K562 (cell line): ENCODE data around the gene POLR3C. TPM values are rescaled to one million over a fixed set of nuclear protein-coding genes. Genes with fewer than 3 reads are reported as not detected.

ENCODE experiments used
- ATAC-seq: fragments of 200-7000 bp; cut with Tn5 transposase; 3 replicates; pipeline ENCODE4 v1.9.1; 2020; ENCODE audit warnings: moderate library complexity
- BruUV-seq: library from RNA; stranded (reverse); fragments of 400-500 nt; replicated peaks from 2 replicates; lab custom pipeline; 2021; lab: Mats Ljungman, UMichigan
- CTCF ChIA-PET: fragments of 300-600 bp; formaldehyde crosslinking; extraction: SDS; loops from one replicate; lab custom pipeline; 2021; ENCODE audit warnings: low intra/inter-chr PET ratio; lab: Yijun Ruan, JAX
- POLR2A ChIA-PET: fragments of 300-600, 350-650 bp; sonication (Branson Sonifier 250); formaldehyde crosslinking; extraction: SDS; loops from one replicate; lab custom pipeline; 2021; ENCODE audit warnings: antibody characterized with exemption, inconsistent platforms; lab: Yijun Ruan, JAX
- DNase-seq, 4 experiments: peaks; one replicate each; pipeline versions ENCODE4 v3.0.0 to v3.0.0-alpha.2; 2011 to 2018; ENCODE audit warnings: low spot score in 3 of 4, mixed read lengths in 3 of 4; ENCODE audit errors: extremely low read depth in 1 of 4
- FAIRE-seq: peaks from 2 replicates; lab custom pipeline; 2011; peaks lifted over from hg19 to GRCh38; lab: Jason Lieb, UNC
- H2AFZ ChIP-seq: 2 replicates; pipeline ENCODE4 v1.6.0; 2011; ENCODE audit warnings: low read depth, low read length, control low read depth, inconsistent platforms
- H3K27ac ChIP-seq: fragments of 200-600 bp; 3 replicates; pipeline ENCODE4 v1.8.0; 2011; ENCODE audit warnings: low read depth, mild to moderate bottlenecking, control low read depth, inconsistent platforms, low read length, moderate library complexity, mixed read lengths; ENCODE audit errors: extremely low read depth
- H3K27me3 ChIP-seq, 2 experiments: fragments of 300-600 bp in 1 of 2; 2 replicates in 1 of 2; 3 replicates in 1 of 2; pipeline versions ENCODE4 v1.6.0 to v1.8.0; 2011; ENCODE audit warnings: inconsistent platforms in 2 of 2, low read length in 2 of 2, mild to moderate bottlenecking in 1 of 2, mixed read lengths in 1 of 2, moderate library complexity in 1 of 2; ENCODE audit not compliant: control insufficient read depth in 2 of 2, insufficient read depth in 2 of 2
- H3K36me3 ChIP-seq: fragments of 300-600 bp; 3 replicates; pipeline ENCODE4 v1.8.0; 2011; ENCODE audit warnings: mild to moderate bottlenecking, low read length, inconsistent platforms; ENCODE audit not compliant: control insufficient read depth, insufficient read depth
- H3K4me1 ChIP-seq, 2 experiments: fragments of 200-600 bp in 1 of 2; replicated peaks in 1 of 2; 2 replicates in 1 of 2; 3 replicates in 1 of 2; pipeline versions ENCODE4 v1.5.1 to v1.8.0; 2011; ENCODE audit warnings: inconsistent platforms in 2 of 2, low read length in 2 of 2, mild to moderate bottlenecking in 1 of 2, mixed read lengths in 1 of 2, moderate library complexity in 1 of 2; ENCODE audit not compliant: control insufficient read depth in 2 of 2, insufficient read depth in 2 of 2
- H3K4me2 ChIP-seq: 2 replicates; pipeline ENCODE4 v1.6.1; 2011; ENCODE audit warnings: low read length, control low read depth, inconsistent platforms, mixed read lengths; ENCODE audit not compliant: insufficient read depth
- H3K4me3 ChIP-seq: fragments of 200-600 bp; sonication (generic), shearing (Covaris generic); 2 replicates; pipeline ENCODE4 v1.5.1; 2016; ENCODE audit warnings: control low read depth, inconsistent platforms
- H3K79me2 ChIP-seq: fragments of 200-600 bp; 3 replicates; pipeline ENCODE4 v1.8.0; 2011; ENCODE audit warnings: low read length, inconsistent platforms; ENCODE audit not compliant: control insufficient read depth, insufficient read depth
- H3K9ac ChIP-seq, 2 experiments: 2 replicates each; pipeline versions ENCODE4 v1.6.0 to v1.6.1; 2011; ENCODE audit warnings: low read depth in 2 of 2, low read length in 2 of 2, control low read depth in 1 of 2, inconsistent platforms in 1 of 2, mild to moderate bottlenecking in 1 of 2, mixed read lengths in 1 of 2; ENCODE audit not compliant: insufficient read depth in 1 of 2
- H3K9me1 ChIP-seq: one replicate; pipeline ENCODE4 v1.6.0; 2011; ENCODE audit warnings: inconsistent platforms, mild to moderate bottlenecking, low read length, moderate library complexity; ENCODE audit not compliant: control insufficient read depth, insufficient read depth
- H3K9me3 ChIP-seq: replicated peaks from 2 replicates; pipeline ENCODE4 v1.5.1; 2011; ENCODE audit warnings: low read depth, low read length, inconsistent platforms; ENCODE audit not compliant: control insufficient read depth, insufficient read depth
- H4K20me1 ChIP-seq: replicated peaks from 2 replicates; pipeline ENCODE4 v1.6.1; 2011; ENCODE audit warnings: low read length, inconsistent platforms, mixed read lengths; ENCODE audit not compliant: control insufficient read depth, insufficient read depth
- CBX1 ChIP-seq: sonication (generic); IDR thresholded peaks from 2 replicates; pipeline ENCODE4 v1.6.1; 2016; ENCODE audit warnings: antibody characterized with exemption, low read depth, mild to moderate bottlenecking
- CBX3 ChIP-seq, 2 experiments: IDR thresholded peaks; 1 replicate in 1 of 2; 2 replicates in 1 of 2; pipeline ENCODE4 v1.6.1; 2012; ENCODE audit warnings: inconsistent platforms in 2 of 2, low read length in 2 of 2, borderline replicate concordance in 1 of 2, control low read depth in 1 of 2
- CBX5 ChIP-seq: IDR thresholded peaks from 2 replicates; pipeline ENCODE4 v1.6.1; 2014; ENCODE audit warnings: low read depth, borderline replicate concordance
- FOXA3 ChIP-seq, 2 experiments: fragments of 450-650 bp in 1 of 2; sonication (generic) in 1 of 2; formaldehyde crosslinking; IDR thresholded peaks in 1 of 2; conservative IDR thresholded peaks in 1 of 2; 2 replicates each; pipeline versions ENCODE4 v1.4.0 to v1.8.0; 2020 to 2022; ENCODE audit warnings: mild to moderate bottlenecking in 2 of 2, missing genetic modification reagents in 1 of 2
- HDAC1 ChIP-seq, 2 experiments: fragments of 450-650 bp; IDR thresholded peaks; 2 replicates each; pipeline ENCODE4 v1.6.1; 2016 to 2017; ENCODE audit warnings: inconsistent platforms in 1 of 2, mild to moderate bottlenecking in 1 of 2, moderate library complexity in 1 of 2
- KAT7 ChIP-seq: sonication (generic); formaldehyde crosslinking; IDR thresholded peaks from 2 replicates; pipeline ENCODE4 v1.8.0; 2022; ENCODE audit warnings: missing genetic modification reagents, mild to moderate bottlenecking, borderline replicate concordance
- MCM5 ChIP-seq: fragments of 450-650 bp; IDR thresholded peaks from 2 replicates; pipeline ENCODE4 v1.6.1; 2016; ENCODE audit warnings: low read depth
- PHF21A ChIP-seq: fragments of 450-650 bp; IDR thresholded peaks from 2 replicates; pipeline ENCODE4 v1.6.1; 2017; ENCODE audit warnings: low read depth, borderline replicate concordance
- POU5F1 ChIP-seq: fragments of 150-350 bp; IDR thresholded peaks from 2 replicates; pipeline ENCODE4 v1.6.1; 2014; ENCODE audit warnings: borderline replicate concordance, low read length, low read depth, mild to moderate bottlenecking; ENCODE audit not compliant: partially characterized antibody
- SAP30 ChIP-seq: fragments of 200-600 bp; sonication (generic); IDR thresholded peaks from 2 replicates; pipeline ENCODE4 v1.6.1; 2012; ENCODE audit warnings: borderline replicate concordance, low read depth, mild to moderate bottlenecking, moderate library complexity, low read length, control low read depth, inconsistent platforms; ENCODE audit not compliant: insufficient read depth, poor library complexity, severe bottlenecking
- TRIM24 ChIP-seq, 2 experiments: fragments of 450-650 bp; IDR thresholded peaks; 2 replicates each; pipeline ENCODE4 v1.6.1; 2016
- ZBTB17 ChIP-seq: fragments of 450-650 bp; formaldehyde crosslinking; IDR thresholded peaks from 2 replicates; pipeline ENCODE4 v1.4.0; 2020; ENCODE audit warnings: mild to moderate bottlenecking
- ZNF408 ChIP-seq: fragments of 250-450 bp; sonication (Bioruptor Pico); IDR thresholded peaks from 2 replicates; pipeline ENCODE4 v1.4.0; 2020; ENCODE audit warnings: low read depth, mild to moderate bottlenecking, moderate library complexity
- WGBS: fragments of 100-300 bp; shearing (Covaris generic); methylation state at CpG from one replicate; pipeline ENCODE4 v1.1.6; 2016; ENCODE audit warnings: low coverage, mixed read lengths; ENCODE audit not compliant: insufficient coverage; ENCODE audit errors: missing lambda C conversion rate; 5-methylcytosine and 5-hydroxymethylcytosine counted together
- in situ Hi-C: fragments of 300-500 bp; cut with MboI; formaldehyde crosslinking; loops from 4 replicates; pipeline ENCODE4 v1.15.0; 2018; ENCODE audit warnings: inconsistent platforms, mixed read lengths
- intact Hi-C: fragments of 100-400 bp; cut with micrococcal nuclease; formaldehyde crosslinking; loops from 2 replicates; pipeline ENCODE4 v1.14.2; 2022
- polyA plus RNA-seq, 8 experiments: library from polyadenylated mRNA; depleted of rRNA in 4 of 8; stranded (reverse) in 5 of 8; unstranded in 3 of 8; fragments of >200 nt; fragmentation: Nextera tagmentation in 2 of 8; fragmentation: Illumina TruSeq in 1 of 8; extraction: Ambion mirVana in 2 of 8; extraction: Trizol in 1 of 8; gene quantifications; 2 replicates each; pipeline versions ENCODE4 v1.2.1 to v1.2.3, GENCODE V29; 2011 to 2014; ENCODE audit warnings: inconsistent platforms in 1 of 8, missing spikeins in 1 of 8
- total RNA-seq, 7 experiments: library from RNA; depleted of rRNA in 6 of 7; stranded (reverse); fragments of >200 nt in 6 of 7; fragmentation: Illumina TruSeq in 2 of 7; extraction: Trizol in 2 of 7; gene quantifications; 2 replicates each; pipeline versions ENCODE4 v1.2.1 to v1.2.3, GENCODE V29; 2011 to 2021; ENCODE audit warnings: low replicate concordance in 1 of 7
- TF ChIP-seq, protein P1 (sequence below): fragments of 450-650 bp; IDR thresholded peaks from 2 replicates; pipeline ENCODE4 v1.6.1; 2018; ENCODE audit not compliant: partially characterized antibody
- TF ChIP-seq, protein P2 (sequence below): fragments of 250-450 bp; sonication (Bioruptor Pico); IDR thresholded peaks from 2 replicates; pipeline ENCODE4 v1.8.0; 2022; ENCODE audit warnings: moderate library complexity, mild to moderate bottlenecking, inconsistent platforms

The POLR3C gene
- total and polyA plus RNA-seq, 9 of the 15 experiments (the other 6 are each of a cell fraction or from before 2014, with no cell fraction given): 19.7 to 64.1 (median 45.2) TPM

DNA sequence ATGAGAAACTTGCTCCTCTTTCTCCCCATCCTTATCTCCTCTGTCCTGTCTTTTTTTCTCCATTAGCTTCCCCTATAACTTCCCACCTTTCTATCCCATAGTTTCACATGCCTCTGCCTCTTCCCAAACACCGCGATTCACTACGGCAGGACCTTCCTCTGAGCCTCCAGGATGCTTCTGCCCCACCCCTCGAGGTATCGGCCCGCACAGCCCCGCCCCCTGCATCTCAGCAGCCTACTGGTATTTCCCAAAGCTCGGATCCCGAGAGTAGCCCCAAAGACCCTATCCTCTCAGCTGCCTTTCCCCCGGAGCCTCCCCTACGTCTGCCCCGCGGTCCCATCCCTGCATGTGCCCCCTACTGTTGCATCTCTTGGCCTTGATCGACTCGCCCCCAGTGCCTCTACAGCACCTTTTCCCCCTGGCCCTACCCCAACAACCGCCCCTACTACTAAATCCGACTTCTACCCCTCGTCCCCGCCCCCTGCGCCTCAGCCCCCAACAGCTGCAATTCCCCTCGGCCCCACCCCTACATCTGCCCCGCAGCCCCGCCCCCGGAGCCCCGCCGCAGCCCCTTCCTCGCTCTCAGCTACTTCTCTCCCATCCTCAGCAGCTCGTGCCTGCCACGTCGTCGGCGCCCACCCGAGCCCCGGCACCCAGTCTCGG, 34.4 kb downstream of the POLR3C start:
- in situ Hi-C loops (no loop called here), intact Hi-C loops (loop anchor here (2.0 kb wide), 1 partner anchor 14 kb away; the partner anchor contains the start of gene NUDT17)
- ChIA-PET CTCF (no interaction called here), POLR2A (interaction anchor here (0.7 to 3.4 kb wide), 21 partner anchors 8 to 194 kb away, joined by 3 to 35 read pairs (median 6); partner anchors contain the start of genes NUDT17, PEX11B and RBM8A)
- no TSS peak for BruUV-seq
- peaks cover 10 to 18% of the 10 kb centered on the region in 2 experiments; a peak in 4 of 5 replicates for H3K4me1 ChIP-seq
- ATAC-seq (peak; percentile 47), DNase-seq (peak; percentile 64 to 82 (median 69)), FAIRE-seq (no peak)
- no peaks in the 10 kb centered on the region for H4K20me1 ChIP-seq
- H3K9ac ChIP-seq: peak overlapping the region; percentile 47 to 90; a peak in 3 of 4 replicates
- H3K9me3 ChIP-seq: peaks cover 6% of the 10 kb centered on the region; the same call in 1 of the 2 replicates
- peak overlapping the region; percentile 82 for H3K4me3 ChIP-seq
- no peaks in the 10 kb centered on the region for H3K27me3 ChIP-seq
- H2AFZ ChIP-seq: peak overlapping the region; percentile 92
- peak overlapping the region; percentile 45; the same call in 2 of the 3 replicates for H3K27ac ChIP-seq
- peaks cover 13% of the 10 kb centered on the region for H3K79me2 ChIP-seq
- peak overlapping the region; percentile 95 for H3K4me2 ChIP-seq
- 0% methylated on average over 17 of the region's 35 CpGs for WGBS
- no peaks in the 10 kb centered on the region for H3K9me1 ChIP-seq
- peaks cover 32% of the 10 kb centered on the region; the same call in 2 of the 3 replicates for H3K36me3 ChIP-seq
- TF ChIP-seq HDAC1 (IDR thresholded peaks at IDR 0.05) (0 out of 4 replicates have a peak, but pooled peaks of 1 of the 2 experiments have one; percentile 35), POU5F1 (no peak), ZNF408 (CRISPR knock-in tag) (no peak), KAT7 (peak; percentile 38; the same call in 1 of the 2 replicates), FOXA3 (CRISPR knock-in tag; conservative IDR thresholded peaks at IDR 0.05 in 1 of 2, IDR thresholded peaks at IDR 0.05 in 1 of 2) (no peak), CBX1 (0 out of 2 replicates have a peak, but pooled peaks have one; percentile 14), CBX3 (IDR thresholded peaks at IDR 0.05; ENCODE audit: borderline replicate concordance in 1 of 2, low read length in 2 of 2) (peak in 1 of 2 experiments; percentile 92; a peak in 2 of 3 replicates), ZBTB17 (CRISPR knock-in tag) (no peak), SAP30 (peak; percentile 28), PHF21A (no peak), CBX5 (peak; percentile 59; the same call in 1 of the 2 replicates), MCM5 (no peak), TRIM24 (IDR thresholded peaks at IDR 0.05) (0 out of 4 replicates have a peak, but pooled peaks have one; percentile 12 to 21)
- TF ChIP-seq, protein P1, sequence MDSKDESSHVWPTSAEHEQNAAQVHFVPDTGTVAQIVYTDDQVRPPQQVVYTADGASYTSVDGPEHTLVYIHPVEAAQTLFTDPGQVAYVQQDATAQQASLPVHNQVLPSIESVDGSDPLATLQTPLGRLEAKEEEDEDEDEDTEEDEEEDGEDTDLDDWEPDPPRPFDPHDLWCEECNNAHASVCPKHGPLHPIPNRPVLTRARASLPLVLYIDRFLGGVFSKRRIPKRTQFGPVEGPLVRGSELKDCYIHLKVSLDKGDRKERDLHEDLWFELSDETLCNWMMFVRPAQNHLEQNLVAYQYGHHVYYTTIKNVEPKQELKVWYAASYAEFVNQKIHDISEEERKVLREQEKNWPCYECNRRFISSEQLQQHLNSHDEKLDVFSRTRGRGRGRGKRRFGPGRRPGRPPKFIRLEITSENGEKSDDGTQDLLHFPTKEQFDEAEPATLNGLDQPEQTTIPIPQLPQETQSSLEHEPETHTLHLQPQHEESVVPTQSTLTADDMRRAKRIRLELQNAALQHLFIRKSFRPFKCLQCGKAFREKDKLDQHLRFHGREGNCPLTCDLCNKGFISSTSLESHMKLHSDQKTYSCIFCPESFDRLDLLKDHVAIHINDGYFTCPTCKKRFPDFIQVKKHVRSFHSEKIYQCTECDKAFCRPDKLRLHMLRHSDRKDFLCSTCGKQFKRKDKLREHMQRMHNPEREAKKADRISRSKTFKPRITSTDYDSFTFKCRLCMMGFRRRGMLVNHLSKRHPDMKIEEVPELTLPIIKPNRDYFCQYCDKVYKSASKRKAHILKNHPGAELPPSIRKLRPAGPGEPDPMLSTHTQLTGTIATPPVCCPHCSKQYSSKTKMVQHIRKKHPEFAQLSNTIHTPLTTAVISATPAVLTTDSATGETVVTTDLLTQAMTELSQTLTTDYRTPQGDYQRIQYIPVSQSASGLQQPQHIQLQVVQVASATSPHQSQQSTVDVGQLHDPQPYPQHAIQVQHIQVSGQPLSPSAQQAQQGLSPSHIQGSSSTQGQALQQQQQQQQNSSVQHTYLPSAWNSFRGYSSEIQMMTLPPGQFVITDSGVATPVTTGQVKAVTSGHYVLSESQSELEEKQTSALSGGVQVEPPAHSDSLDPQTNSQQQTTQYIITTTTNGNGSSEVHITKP: peak; percentile 25
- TF ChIP-seq, protein P2, sequence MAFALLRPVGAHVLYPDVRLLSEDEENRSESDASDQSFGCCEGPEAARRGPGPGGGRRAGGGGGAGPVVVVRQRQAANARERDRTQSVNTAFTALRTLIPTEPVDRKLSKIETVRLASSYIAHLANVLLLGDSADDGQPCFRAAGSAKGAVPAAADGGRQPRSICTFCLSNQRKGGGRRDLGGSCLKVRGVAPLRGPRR (CRISPR knock-in tag): no peak
